Activated gamma-delta T cell (primary cell): ENCODE data around the gene ARL13A.
"Not testable (repeated sequence)": the region's sequence is repeated elsewhere in the genome, so short reads cannot be mapped to it uniquely, and the experiment has no call there.

Experiments used
- DNase-seq: peaks from one replicate; lab custom pipeline; 2025; lab: John Stamatoyannopoulos, UW

The ARL13A gene

DNA sequence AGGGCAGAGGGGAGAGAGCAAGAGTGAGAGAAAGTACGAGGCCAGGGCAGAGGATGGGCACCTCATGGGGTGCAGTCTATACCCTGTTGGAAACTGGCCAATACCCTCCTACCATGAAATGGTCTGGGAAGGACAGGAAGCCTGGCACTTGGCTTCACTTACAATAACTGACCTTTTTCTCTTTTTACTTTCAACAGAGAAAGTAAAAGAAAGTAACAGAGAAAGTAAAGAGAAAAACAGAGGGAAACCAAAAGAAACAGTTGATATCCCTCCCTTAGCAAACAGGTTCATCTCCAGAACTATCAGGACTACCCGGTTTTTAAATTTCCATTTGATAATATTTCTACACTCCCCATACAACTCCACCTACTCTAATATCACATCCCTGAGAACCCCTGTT, 20.6 kb downstream of the ARL13A start:
- no peak for DNase-seq

DNA sequence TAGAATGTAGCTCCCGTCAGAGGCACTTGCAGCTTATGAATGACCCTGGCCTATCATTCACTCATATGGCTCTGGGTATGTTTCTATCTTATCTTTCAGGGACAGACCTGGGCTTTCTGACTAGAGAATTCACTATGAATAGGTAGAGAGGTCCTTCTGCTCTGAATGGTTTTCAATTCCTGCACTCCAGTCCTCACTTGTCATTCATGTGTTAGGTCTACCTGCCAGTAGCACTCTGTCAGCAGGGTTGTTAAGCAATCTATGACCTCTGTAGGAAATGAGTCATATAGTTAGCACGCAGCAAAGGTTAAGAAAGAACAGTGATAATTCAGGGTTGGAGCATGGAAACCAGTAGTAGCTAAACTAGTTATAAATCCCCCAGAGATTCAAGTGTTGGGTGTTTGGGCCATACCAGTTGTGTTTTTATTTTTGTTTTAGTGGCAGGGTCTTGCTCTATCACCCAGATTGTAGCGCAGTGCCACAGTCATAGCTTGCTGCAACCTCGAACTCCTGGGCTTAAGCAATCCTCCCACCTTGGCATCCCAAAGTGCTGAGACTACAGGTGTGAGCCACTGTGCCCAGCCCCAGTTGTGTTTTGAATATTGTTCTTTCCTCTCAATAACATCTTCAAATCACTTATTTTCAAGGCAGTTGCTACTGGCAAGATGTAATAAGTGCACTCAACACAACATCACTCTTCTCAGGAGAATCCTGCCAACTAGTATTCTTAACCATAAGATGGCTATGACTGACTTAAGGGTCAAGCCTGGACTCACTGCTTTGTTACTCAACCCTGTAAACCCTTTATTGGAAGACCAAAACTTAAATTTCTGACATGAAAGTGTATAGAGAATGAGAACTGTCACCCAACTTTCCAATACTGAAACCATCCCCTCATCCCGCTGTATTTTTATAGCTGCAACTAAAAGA, 25.1 kb downstream of the ARL13A start:
- DNase-seq: no peak

DNA sequence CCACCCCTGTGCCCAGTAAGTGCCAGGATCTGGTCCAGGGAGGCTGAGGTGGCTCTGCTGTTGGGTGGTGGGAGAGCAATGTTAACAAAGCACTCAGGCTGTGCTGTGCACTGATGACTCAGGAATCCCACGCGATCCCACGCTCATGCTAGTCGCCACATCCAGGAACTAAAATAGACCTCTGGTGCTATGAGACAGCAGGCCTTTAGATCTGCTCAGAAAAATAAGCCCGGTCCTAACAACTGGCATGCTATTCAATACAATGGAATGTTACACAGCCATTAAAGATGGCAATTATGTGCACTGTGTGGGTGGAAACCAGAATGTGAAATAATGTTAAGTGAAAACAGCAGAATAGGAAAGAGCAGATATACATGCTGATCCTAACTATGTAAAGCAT, 26.0 kb downstream of the ARL13A start:
- no peak for DNase-seq

DNA sequence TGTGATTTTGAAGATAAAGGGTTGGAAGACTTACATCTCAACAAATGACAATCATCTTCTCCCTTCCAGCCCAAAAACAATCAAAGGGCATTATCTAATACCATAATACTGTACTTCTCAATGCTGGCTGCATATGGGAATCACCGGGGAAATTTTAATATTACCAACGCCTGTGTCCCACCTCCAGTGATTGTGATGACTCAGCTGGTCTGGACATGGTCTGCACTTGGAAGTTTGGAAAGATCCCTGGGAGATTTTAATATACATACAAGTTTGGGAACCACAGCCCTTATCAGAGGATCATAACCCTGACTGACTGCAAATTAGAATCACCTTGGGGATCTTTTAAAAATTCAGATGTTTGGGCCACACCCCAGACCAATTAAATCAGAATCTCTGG, 29.9 kb downstream of the ARL13A start:
- DNase-seq: no peak

DNA sequence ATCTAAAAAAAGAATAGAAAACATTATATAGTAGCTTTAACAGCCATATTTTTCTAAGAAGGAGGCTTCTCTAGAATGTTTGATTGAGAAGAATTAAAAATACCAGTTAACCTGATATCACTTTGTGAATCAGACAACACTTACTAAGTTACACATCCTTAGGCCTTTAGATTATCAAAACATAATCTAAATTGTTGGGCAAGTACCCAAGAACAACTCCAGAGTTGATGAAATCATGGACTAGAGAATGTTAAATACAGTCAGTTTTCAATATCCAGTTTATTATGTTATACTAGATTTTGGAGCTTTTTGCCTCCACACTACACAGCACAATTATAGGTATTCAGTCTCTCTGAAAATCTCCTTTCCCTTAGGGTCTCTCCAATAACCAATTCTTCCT, 39.6 kb downstream of the ARL13A start:
- no peak for DNase-seq

DNA sequence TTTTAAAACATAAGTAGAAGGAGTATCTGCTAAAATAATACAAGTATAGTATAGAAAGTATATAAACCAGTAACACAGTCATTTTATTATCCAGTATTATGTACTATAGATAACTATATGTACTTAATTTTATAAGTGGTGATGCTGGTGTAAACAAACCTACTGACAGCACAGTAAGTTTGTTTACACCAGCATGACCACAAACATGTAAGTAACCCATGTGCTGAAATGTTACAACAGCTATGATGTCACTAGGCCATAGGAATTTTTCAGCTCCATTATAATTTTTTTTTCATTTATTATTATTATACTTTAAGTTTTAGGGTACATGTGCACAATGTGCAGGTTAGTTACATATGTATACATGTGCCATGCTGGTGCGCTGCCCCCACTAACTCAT, 42.5 kb downstream of the ARL13A start:
- DNase-seq: not testable (repeated sequence)

DNA sequence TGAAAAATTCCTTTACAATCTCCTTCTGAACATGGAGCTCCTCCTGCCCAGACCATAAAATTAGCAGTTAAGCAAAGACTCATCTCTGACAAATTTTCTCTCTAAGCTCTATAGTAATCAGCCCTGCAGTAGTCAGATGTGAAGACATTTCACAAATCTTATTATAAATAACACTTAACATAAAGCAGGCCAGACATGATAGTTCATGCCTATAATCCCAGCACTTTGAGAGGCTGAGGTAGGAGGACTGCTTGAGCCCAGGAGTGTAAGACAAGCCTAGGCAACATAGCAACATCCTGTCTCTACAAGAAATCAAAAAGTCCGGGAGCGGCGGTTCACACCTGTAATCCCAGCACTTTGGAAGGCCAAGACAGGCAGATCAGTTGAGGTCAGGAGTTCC, 52.5 kb downstream of the ARL13A start:
- DNase-seq: no peak

DNA sequence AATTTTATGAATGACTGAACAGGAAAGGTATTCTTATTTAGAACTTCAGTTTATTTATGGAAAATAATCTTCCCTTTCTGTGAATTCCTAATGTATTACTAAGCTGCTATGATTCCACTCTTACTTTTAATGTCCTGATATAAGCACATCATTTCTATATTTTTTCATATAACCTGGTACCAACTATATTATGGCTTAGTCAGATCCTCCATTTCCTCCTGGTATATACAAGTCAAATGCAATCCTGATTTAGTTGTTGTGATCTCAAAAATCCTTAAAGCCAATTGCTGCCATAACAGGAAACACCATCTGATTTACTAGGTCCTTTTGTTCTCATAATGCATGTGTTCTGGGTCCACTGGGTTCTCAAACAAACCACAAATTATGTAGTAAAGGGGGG, 55.6 kb downstream of the ARL13A start:
- DNase-seq: no peak

DNA sequence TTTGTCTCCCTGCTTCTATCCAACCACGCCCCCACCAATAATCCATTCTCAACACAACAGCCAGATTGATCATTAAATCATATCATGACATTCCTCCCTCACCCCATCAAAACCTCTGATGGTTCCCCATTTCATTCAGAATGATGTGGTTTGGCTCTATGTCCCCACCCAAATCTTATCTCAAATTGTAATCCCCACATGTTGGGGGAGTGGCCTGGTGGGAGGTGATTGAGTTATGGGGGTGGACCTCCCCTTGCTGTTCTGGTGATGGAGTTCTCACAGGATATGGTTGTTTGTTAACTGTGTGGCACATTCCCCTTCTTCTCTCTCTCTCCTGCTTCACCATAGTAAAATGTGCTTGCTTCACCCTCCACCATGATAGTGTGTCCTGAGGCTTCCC, 59.1 kb downstream of the ARL13A start:
- DNase-seq: no peak

DNA sequence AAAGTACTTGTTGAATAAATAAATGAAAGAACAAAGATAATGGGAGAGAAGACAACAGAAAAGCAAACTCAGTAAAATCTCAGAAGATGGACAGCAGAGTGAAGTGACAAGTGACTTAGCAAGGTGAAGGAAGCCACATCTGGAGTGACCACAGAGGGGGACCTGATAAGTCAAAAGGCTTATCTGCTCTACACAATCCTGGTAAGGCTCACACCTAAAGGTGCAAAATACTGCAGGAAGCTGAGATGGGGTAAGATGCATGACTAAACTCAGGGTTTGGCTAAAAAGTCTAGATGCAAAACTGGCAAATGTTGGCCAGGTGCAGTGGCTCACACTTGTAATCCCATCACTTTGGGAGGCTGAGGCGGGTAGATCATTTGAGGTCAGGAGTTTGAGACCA, 60.2 kb downstream of the ARL13A start:
- no peak for DNase-seq

DNA sequence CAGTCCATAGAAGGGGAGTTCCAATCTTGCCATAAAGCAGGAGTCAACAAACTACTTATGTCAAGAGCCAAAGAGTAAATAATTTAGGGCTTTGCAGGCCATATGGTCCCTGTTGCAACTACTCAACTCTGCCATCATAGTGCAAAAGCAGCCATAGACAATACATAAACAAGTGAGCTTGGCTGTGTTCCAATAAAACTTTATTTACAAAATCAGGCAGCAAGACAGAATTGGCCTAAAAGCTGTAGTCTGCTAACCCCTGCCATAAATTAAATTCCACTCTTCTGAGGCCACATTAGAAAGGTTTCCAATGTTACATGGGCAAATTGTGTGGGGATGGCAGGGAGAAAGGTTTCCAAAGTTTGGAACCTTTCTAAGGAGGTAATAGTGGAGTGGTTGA, 67.7 kb downstream of the ARL13A start:
- DNase-seq: no peak

DNA sequence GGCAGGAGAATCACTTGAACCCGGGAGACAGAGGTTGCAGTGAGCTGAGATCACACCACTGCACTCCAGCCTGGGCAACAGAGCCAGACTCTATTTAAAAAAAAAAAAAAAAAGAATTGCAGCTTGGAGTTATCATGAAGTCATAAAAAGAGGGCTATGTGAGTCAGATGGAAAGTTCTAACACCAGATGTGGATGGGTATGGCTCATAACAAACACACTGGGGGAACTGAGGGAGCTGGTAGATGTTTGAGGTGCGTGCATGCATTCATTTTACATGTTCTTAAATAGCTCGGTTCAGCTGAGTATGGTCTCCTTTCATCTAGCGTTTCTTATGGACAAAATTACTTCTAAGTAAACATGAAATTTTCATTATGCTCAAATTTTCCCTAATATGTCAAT, 70.7 kb downstream of the ARL13A start:
- no peak for DNase-seq
